Endothelial cell of umbilical vein (primary cell): ENCODE results near the gene HOXB4.

Experiments
- CTCF ChIP-seq, 2 donors: IDR thresholded peaks; 1 replicate in 1 of 2; 2 replicates in 1 of 2; pipeline ENCODE4 v1.5.1; 2011; ENCODE audit warnings: low read length in 2 of 2, mild to moderate bottlenecking in 2 of 2, moderate library complexity in 2 of 2, control low read depth in 1 of 2, inconsistent platforms in 1 of 2, low read depth in 1 of 2; ENCODE audit not compliant: insufficient read depth in 1 of 2; ENCODE audit errors: extremely low read depth in 1 of 2
- EZH2 ChIP-seq: IDR thresholded peaks from 2 replicates; pipeline ENCODE4 v1.6.1; 2012; ENCODE audit warnings: borderline replicate concordance, low read depth, mild to moderate bottlenecking, moderate library complexity, low read length, inconsistent platforms; ENCODE audit not compliant: severe bottlenecking
- MYC ChIP-seq: IDR thresholded peaks from one replicate; pipeline ENCODE4 v1.6.1; 2011; ENCODE audit warnings: mild to moderate bottlenecking, low read depth, low read length
- POLR2A ChIP-seq: IDR thresholded peaks from 2 replicates; pipeline ENCODE4 v1.6.1; 2012; ENCODE audit warnings: low read depth, mild to moderate bottlenecking, control low read depth, low read length

GRCh38 chr17:48593126-48593829 is 15.1 kb upstream of the HOXB4 start, which contains the start of gene HOXB5:
- TF ChIP-seq CTCF (IDR thresholded peaks at IDR 0.05; ENCODE audit: extremely low read depth in 1 of 2, insufficient read depth in 1 of 2, low read depth in 1 of 2, low read length in 2 of 2) (no peak), EZH2 (no peak), POLR2A (no peak), MYC (no peak)
